ENCODE data around the gene FBXL7.

DNA sequence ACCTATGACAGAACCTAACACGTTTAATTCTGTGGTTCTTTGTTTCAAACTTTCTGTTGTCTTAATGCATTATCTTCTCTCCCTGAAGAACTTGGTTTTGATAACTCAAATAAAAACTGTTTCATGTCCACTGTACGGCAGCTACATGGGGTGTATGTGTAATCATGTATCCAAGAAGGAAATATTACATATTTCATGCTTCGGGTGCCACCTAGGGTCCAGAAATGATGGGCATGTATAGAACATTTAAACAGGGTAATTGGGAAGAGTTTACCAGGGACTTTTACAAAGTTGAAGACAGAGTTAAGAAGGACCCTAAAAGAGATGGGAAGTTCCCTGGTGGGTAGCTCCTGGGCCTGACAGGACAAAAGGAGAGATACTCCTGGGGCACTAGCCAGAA is 291.3 kb downstream of the FBXL7 start:
- TF ChIP-seq, protein P1, sequence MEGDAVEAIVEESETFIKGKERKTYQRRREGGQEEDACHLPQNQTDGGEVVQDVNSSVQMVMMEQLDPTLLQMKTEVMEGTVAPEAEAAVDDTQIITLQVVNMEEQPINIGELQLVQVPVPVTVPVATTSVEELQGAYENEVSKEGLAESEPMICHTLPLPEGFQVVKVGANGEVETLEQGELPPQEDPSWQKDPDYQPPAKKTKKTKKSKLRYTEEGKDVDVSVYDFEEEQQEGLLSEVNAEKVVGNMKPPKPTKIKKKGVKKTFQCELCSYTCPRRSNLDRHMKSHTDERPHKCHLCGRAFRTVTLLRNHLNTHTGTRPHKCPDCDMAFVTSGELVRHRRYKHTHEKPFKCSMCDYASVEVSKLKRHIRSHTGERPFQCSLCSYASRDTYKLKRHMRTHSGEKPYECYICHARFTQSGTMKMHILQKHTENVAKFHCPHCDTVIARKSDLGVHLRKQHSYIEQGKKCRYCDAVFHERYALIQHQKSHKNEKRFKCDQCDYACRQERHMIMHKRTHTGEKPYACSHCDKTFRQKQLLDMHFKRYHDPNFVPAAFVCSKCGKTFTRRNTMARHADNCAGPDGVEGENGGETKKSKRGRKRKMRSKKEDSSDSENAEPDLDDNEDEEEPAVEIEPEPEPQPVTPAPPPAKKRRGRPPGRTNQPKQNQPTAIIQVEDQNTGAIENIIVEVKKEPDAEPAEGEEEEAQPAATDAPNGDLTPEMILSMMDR (IDR thresholded peaks at IDR 0.05; ENCODE audit: insufficient read depth, low read length, poor library complexity, severe bottlenecking): no peak
- TF ChIP-seq EZH2phosphoT487 (conservative IDR thresholded peaks at IDR 0.05; ENCODE audit: low read length): no peak
